ENCODE results near the gene PHF23.

- no peak for TF ChIP-seq EZH2 (IDR thresholded peaks at IDR 0.05)
- TF ChIP-seq SP1 (IDR thresholded peaks at IDR 0.05; ENCODE audit: low read depth), result no peak
- TF ChIP-seq CTCF (IDR thresholded peaks at IDR 0.05 in 2 of 3, conservative IDR thresholded peaks at IDR 0.05 in 1 of 3; ENCODE audit: borderline replicate concordance in 1 of 3, insufficient read depth in 1 of 3, low read depth in 2 of 3, low read length in 2 of 3), result no peak
- no peak for TF ChIP-seq POLR2A (IDR thresholded peaks at IDR 0.05; ENCODE audit: borderline replicate concordance, extremely low read depth, insufficient read depth, insufficient read length)
- TF ChIP-seq ATF3 (IDR thresholded peaks at IDR 0.05), result no peak
- TF ChIP-seq EZH2phosphoT487 (IDR thresholded peaks at IDR 0.05; ENCODE audit: borderline replicate concordance), result no peak
- TF ChIP-seq SRF (IDR thresholded peaks at IDR 0.05; ENCODE audit: low read depth), result no peak
- no peak for TF ChIP-seq EGR1 (IDR thresholded peaks at IDR 0.05; ENCODE audit: low read depth)
- no peak for TF ChIP-seq POLR2AphosphoS5 (IDR thresholded peaks at IDR 0.05; ENCODE audit: low read depth, low read length)
Observed at GRCh38 chr17:7204828-7205461, 34.3 kb downstream of the PHF23 start.

Data from HCT116 (cell line).